ENCODE results near the gene PEA15. TPM values are rescaled to one million over a fixed set of nuclear protein-coding genes. Genes with fewer than 3 reads are reported as not detected.

PEA15 gene
- total RNA-seq, 1 experiment from 2014 or later = 44.0 TPM

DNA sequence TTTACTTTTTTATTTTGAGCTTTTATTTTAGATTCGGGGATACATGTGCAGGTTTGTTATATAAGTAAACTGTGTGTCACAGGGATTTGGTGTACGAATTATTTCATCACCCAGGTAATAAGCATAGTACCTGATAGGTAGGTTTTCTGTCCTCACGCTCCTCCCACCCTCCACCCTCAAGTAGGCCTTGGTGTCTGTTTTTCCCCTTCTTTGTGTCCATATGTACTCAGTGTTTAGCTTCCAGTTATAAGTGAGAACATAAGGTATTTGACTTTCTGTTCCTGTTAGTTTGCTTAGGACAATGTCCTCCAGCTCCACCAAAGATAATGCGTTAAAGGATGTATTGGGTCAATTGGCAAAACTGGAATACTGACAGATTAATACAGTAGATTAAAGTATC, 48.0 kb upstream of the PEA15 start:
- no peak overlapping the region for H3K27ac ChIP-seq (ENCODE audit: low read depth, low read length)
- ATAC-seq (no peak), DNase-seq (ENCODE audit: low read depth, low spot score) (no peak)
- ChIA-PET RAD21 (ENCODE audit: low non-redundant PET in 1 of 2, low total read pairs in 2 of 2, uncharacterized antibody in 2 of 2, unreplicated experiment in 2 of 2) (no interaction called here), POLR2A (no interaction called here), CTCF (interaction anchor here (0.8 to 1.1 kb wide), 2 partner anchors 36 to 217 kb away, joined by 3 to 4 read pairs; no protein-coding TSS in a partner anchor)
- intact Hi-C loops (cut with micrococcal nuclease) = no loop called here
- no TSS peak for BruUV-seq (replicated peaks)
- no peaks in the 10 kb centered on the region for H4K20me1 ChIP-seq (ENCODE audit: insufficient read depth)
- H3K36me3 ChIP-seq (ENCODE audit: control insufficient read depth in 1 of 2, insufficient read depth in 2 of 2, low read length in 2 of 2) = no peaks in the 10 kb centered on the region
- no peak overlapping the region for H3K9ac ChIP-seq (ENCODE audit: low read length)
- no peaks in the 10 kb centered on the region for H3K9me2 ChIP-seq (ENCODE audit: insufficient read depth)
- H3K4me2 ChIP-seq (ENCODE audit: low read length) = no peak overlapping the region
- no peak overlapping the region for H3K4me3 ChIP-seq (replicated peaks in 1 of 2; ENCODE audit: low read depth in 1 of 2, low read length in 2 of 2)
- TF ChIP-seq YY1 (IDR thresholded peaks at IDR 0.05; ENCODE audit: extremely low read depth, insufficient replicate concordance, low read depth, low read length) = no peak
- TF ChIP-seq CBX3 (IDR thresholded peaks at IDR 0.05; ENCODE audit: low read depth) = no peak
- TF ChIP-seq, protein P1, sequence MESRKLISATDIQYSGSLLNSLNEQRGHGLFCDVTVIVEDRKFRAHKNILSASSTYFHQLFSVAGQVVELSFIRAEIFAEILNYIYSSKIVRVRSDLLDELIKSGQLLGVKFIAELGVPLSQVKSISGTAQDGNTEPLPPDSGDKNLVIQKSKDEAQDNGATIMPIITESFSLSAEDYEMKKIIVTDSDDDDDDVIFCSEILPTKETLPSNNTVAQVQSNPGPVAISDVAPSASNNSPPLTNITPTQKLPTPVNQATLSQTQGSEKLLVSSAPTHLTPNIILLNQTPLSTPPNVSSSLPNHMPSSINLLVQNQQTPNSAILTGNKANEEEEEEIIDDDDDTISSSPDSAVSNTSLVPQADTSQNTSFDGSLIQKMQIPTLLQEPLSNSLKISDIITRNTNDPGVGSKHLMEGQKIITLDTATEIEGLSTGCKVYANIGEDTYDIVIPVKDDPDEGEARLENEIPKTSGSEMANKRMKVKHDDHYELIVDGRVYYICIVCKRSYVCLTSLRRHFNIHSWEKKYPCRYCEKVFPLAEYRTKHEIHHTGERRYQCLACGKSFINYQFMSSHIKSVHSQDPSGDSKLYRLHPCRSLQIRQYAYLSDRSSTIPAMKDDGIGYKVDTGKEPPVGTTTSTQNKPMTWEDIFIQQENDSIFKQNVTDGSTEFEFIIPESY (IDR thresholded peaks at IDR 0.05; ENCODE audit: extremely low read depth, insufficient replicate concordance, low read length) = no peak
- TF ChIP-seq CEBPB (IDR thresholded peaks at IDR 0.05; ENCODE audit: low read depth) = no peak
- no peak for TF ChIP-seq CTCF (IDR thresholded peaks at IDR 0.05 in 2 of 3, conservative IDR thresholded peaks at IDR 0.05 in 1 of 3; ENCODE audit: borderline replicate concordance in 1 of 3, insufficient read depth in 1 of 3, low read depth in 2 of 3, low read length in 2 of 3)
- TF ChIP-seq EZH2phosphoT487 (IDR thresholded peaks at IDR 0.05; ENCODE audit: borderline replicate concordance) = no peak
- no peak for TF ChIP-seq REST (IDR thresholded peaks at IDR 0.05; ENCODE audit: low read depth)
- TF ChIP-seq ELF1 (IDR thresholded peaks at IDR 0.05; ENCODE audit: borderline replicate concordance, low read depth) = no peak
- no peak for TF ChIP-seq RAD21 (IDR thresholded peaks at IDR 0.05; ENCODE audit: low read depth)
- no peak for TF ChIP-seq POLR2A (IDR thresholded peaks at IDR 0.05; ENCODE audit: borderline replicate concordance, extremely low read depth, insufficient read depth, insufficient read length)
- TF ChIP-seq TCF7L2 (IDR thresholded peaks at IDR 0.05; ENCODE audit: borderline replicate concordance, extremely low read depth, insufficient read depth, insufficient read length) = no peak
- no peak for TF ChIP-seq SRF (IDR thresholded peaks at IDR 0.05; ENCODE audit: low read depth)
- no peak for TF ChIP-seq SIN3A (IDR thresholded peaks at IDR 0.05; ENCODE audit: low read depth)
- no peak for TF ChIP-seq FOSL1 (IDR thresholded peaks at IDR 0.05; ENCODE audit: low read depth)
- TF ChIP-seq EGR1 (IDR thresholded peaks at IDR 0.05; ENCODE audit: low read depth) = no peak
- TF ChIP-seq POLR2AphosphoS5 (IDR thresholded peaks at IDR 0.05; ENCODE audit: low read depth, low read length) = no peak
- no peaks in the 10 kb centered on the region for H3K79me2 ChIP-seq (ENCODE audit: insufficient read depth, low read length)
- no peak overlapping the region for H2AFZ ChIP-seq (ENCODE audit: low read depth, low read length, poor library complexity, severe bottlenecking)
- no peaks in the 10 kb centered on the region for H3K27me3 ChIP-seq (ENCODE audit: insufficient read depth, low read length)
- H3K9me3 ChIP-seq (ENCODE audit: control insufficient read depth in 1 of 2, insufficient read depth in 1 of 2, low read depth in 1 of 2, low read length in 2 of 2) = no peaks in the 10 kb centered on the region
- H3K4me1 ChIP-seq (ENCODE audit: control insufficient read depth in 1 of 2, insufficient read depth in 2 of 2, low read length in 2 of 2) = no peaks in the 10 kb centered on the region
